T-helper 2 cell treated with Interferon-gamma antibody and Interleukin-4, amounts not matched to agents 5 μg/mL and 100 μg/mL, for 36 hours (primary cell): ENCODE data around the gene DCAF11.

Experiments
- DNase-seq: peaks from one replicate; pipeline ENCODE4 v3.0.0; 2021; ENCODE audit warnings: low spot score
- H3K27ac Mint-ChIP-seq: one replicate; pipeline ENCODE4 v1.8.0; 2021; ENCODE audit warnings: mild to moderate bottlenecking, mixed read lengths
- H3K27me3 Mint-ChIP-seq: one replicate; pipeline ENCODE4 v1.8.0; 2021; ENCODE audit warnings: low read depth, mixed read lengths
- H3K36me3 Mint-ChIP-seq: one replicate; pipeline ENCODE4 v1.8.0; 2021; ENCODE audit warnings: low read depth, mixed read lengths
- H3K4me1 Mint-ChIP-seq: one replicate; pipeline ENCODE4 v1.8.0; 2021; ENCODE audit warnings: low read depth, mixed read lengths
- H3K4me3 Mint-ChIP-seq: one replicate; pipeline ENCODE4 v1.8.0; 2022; ENCODE audit warnings: mild to moderate bottlenecking, moderate library complexity, mixed read lengths
- H3K9me3 Mint-ChIP-seq: one replicate; pipeline ENCODE4 v1.8.0; 2021; ENCODE audit warnings: mixed read lengths

Gene DCAF11

GRCh38 chr14:24171422-24172260, 57.1 kb downstream of the DCAF11 start, which contains the start of gene REC8:
TSS of gene REC8 (plus strand) at chr14:24172080. CDS start at chr14:24172553, 473 bp downstream.
- H3K4me1 Mint-ChIP-seq, result peaks cover 29% of the 10 kb centered on the region
- peak within 1 kb of the TSS; percentile 80 for H3K27ac Mint-ChIP-seq
- H3K4me3 Mint-ChIP-seq, result peak within 1 kb of the TSS; percentile 76
- DNase-seq, result peak; percentile 24
- no peaks in the 10 kb centered on the region for H3K27me3 Mint-ChIP-seq
- H3K9me3 Mint-ChIP-seq, result no peaks in the 10 kb centered on the region
- peaks cover 61% of the 10 kb centered on the region for H3K36me3 Mint-ChIP-seq

GRCh38 chr14:24172261-24172860, 57.8 kb downstream of the DCAF11 start:
- Mint-ChIP-seq H3K4me1 (peaks cover 25% of the 10 kb centered on the region), H3K9me3 (no peaks in the 10 kb centered on the region), H3K27ac (peak overlapping the region; percentile 49), H3K36me3 (peaks cover 62% of the 10 kb centered on the region), H3K4me3 (peak overlapping the region; percentile 76), H3K27me3 (no peaks in the 10 kb centered on the region)
- no peak for DNase-seq

- peak overlapping the region; percentile 39 for H3K27ac Mint-ChIP-seq
- no peak for DNase-seq
- no peaks in the 10 kb centered on the region for H3K9me3 Mint-ChIP-seq
- H3K4me1 Mint-ChIP-seq, result peaks cover 23% of the 10 kb centered on the region
- peaks cover 62% of the 10 kb centered on the region for H3K36me3 Mint-ChIP-seq
- H3K4me3 Mint-ChIP-seq, result no peak overlapping the region
- H3K27me3 Mint-ChIP-seq, result no peaks in the 10 kb centered on the region
These were observed 58.3 kb downstream of the DCAF11 start for GRCh38 chr14:24172871-24173281.
